ENCODE results near the gene SCYGR1.

- TF ChIP-seq CTCF (conservative IDR thresholded peaks at IDR 0.05; ENCODE audit: low read length) (no peak), EZH2phosphoT487 (IDR thresholded peaks at IDR 0.05; ENCODE audit: borderline replicate concordance) (no peak)
These were observed 1.1 kb downstream of the SCYGR1 start for GRCh38 chr2:227386630-227387029.

Data from Loucy (cell line).